HepG2 (cell line): ENCODE data around the gene KMT2E. TPM values are rescaled to one million over a fixed set of nuclear protein-coding genes. Genes with fewer than 3 reads are reported as not detected.

Experiments
- RELA ChIP-seq: sonication (generic); formaldehyde crosslinking; IDR thresholded peaks from 2 replicates; pipeline ENCODE4 v1.4.0; 2020; ENCODE audit warnings: missing genetic modification reagents
- SSRP1 ChIP-seq: IDR thresholded peaks from 2 replicates; pipeline ENCODE4 v1.6.1; 2016; ENCODE audit warnings: control low read depth
- ZNF703 ChIP-seq: sonication (generic); formaldehyde crosslinking; IDR thresholded peaks from 2 replicates; pipeline ENCODE4 v1.5.1; 2020; ENCODE audit warnings: missing genetic modification reagents, mild to moderate bottlenecking, moderate library complexity, borderline replicate concordance
- ZNF850 ChIP-seq: sonication (generic); formaldehyde crosslinking; conservative IDR thresholded peaks from 2 replicates; pipeline ENCODE4 v1.9.0; 2021; ENCODE audit warnings: mild to moderate bottlenecking, missing genetic modification reagents
- ZSCAN22 ChIP-seq: sonication (generic); formaldehyde crosslinking; IDR thresholded peaks from 2 replicates; pipeline ENCODE4 v1.4.0; 2020; ENCODE audit warnings: mild to moderate bottlenecking, missing genetic modification reagents
- ZSCAN25 ChIP-seq: sonication (generic); formaldehyde crosslinking; IDR thresholded peaks from 2 replicates; pipeline ENCODE4 v1.8.0; 2022; ENCODE audit warnings: mild to moderate bottlenecking, missing genetic modification reagents
- polyA plus RNA-seq, 8 experiments: library from polyadenylated mRNA; depleted of rRNA in 3 of 8; stranded (reverse) in 7 of 8; unstranded in 1 of 8; fragments of >200 nt; fragmentation: Illumina TruSeq in 4 of 8; extraction: Trizol in 4 of 8; gene quantifications; 2 replicates each; pipeline versions ENCODE4 v1.2.1 to v1.2.3, GENCODE V29; 2011 to 2016; ENCODE audit warnings: low read depth in 4 of 8, missing spikeins in 1 of 8, mixed read lengths in 1 of 8; ENCODE audit not compliant: insufficient read depth in 1 of 8
- total RNA-seq, 5 experiments: library from RNA; depleted of rRNA; stranded (reverse); fragments of >200 nt; fragmentation: Illumina TruSeq; extraction: Trizol; gene quantifications; 2 replicates each; pipeline ENCODE4 v1.2.3, GENCODE V29; 2016; ENCODE audit warnings: low read depth in 1 of 5
- TF ChIP-seq, protein P1 (sequence below): sonication (generic); formaldehyde crosslinking; IDR thresholded peaks from 2 replicates; pipeline ENCODE4 v1.4.0; 2020; ENCODE audit warnings: missing genetic modification reagents, borderline replicate concordance
- TF ChIP-seq, protein P2 (sequence below): sonication (generic); formaldehyde crosslinking; IDR thresholded peaks from 2 replicates; pipeline ENCODE4 v1.5.0; 2020; ENCODE audit warnings: missing genetic modification reagents
- TF ChIP-seq, protein P3 (sequence below), 2 experiments: fragments of 450-650 bp in 1 of 2; sonication (generic) in 1 of 2; formaldehyde crosslinking in 1 of 2; IDR thresholded peaks; 2 replicates each; pipeline versions ENCODE4 v1.6.1 to v1.8.0; 2016 to 2022; ENCODE audit warnings: antibody characterized with exemption in 1 of 2, mild to moderate bottlenecking in 1 of 2, missing genetic modification reagents in 1 of 2
- TF ChIP-seq, protein P4 (sequence below): sonication (generic); formaldehyde crosslinking; IDR thresholded peaks from 2 replicates; pipeline ENCODE4 v1.5.0; 2020; ENCODE audit warnings: mild to moderate bottlenecking, missing genetic modification reagents

KMT2E gene
- total and polyA plus RNA-seq, 2 of the 13 experiments (the other 11 are each of a cell fraction or from before 2014, with no cell fraction given) = 6.3 to 24.4 TPM

DNA sequence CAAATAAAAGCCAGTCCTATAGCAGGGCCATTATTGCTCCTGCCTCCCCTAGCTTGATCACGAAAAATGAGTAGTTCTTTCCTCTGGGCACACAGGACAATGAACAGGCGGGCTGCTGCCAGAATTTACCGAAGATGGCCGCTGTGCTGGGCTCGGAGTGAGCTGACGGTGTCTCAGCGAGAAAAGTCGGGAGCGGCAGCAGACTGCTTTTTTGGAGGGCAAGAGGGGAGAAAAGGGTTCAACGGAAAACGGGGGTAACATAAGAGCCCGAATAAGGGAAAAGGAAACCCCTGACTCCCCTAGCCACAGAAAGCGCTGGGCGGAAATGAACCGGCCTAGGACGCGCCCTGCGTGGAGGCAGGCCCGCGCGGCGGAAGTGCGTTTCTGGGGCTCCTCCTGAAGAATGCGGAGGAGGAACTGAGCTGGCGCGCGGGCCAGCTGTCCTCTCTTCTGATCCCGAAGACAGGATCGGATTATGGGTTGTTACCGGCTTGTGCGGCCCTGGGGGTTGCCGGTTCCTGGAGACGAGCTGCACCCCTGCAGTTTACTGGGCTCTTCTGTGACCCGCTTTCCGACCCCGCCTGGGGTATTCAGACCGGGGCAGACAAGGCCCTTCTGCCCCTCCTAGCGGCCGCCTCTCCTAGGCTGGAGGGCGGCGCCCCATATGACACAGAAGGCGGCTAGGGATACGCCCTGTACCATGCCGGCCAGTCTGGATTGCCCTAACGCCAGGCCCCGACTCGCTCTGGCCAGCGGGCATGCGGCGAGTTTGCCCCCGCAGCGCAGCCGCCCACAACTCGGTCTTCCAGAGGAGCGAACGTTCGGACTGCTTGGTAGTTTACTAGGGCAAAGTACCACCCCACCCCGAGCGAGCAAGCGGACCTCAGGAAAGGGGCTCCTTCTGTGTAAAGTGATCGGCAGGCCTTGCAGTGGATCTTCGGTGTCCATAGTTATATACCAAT is 30.1 kb upstream of the KMT2E start (continued):
- TF ChIP-seq ZNF703 (CRISPR knock-in tag) = no peak
- no peak for TF ChIP-seq ZNF850 (CRISPR knock-in tag)
- TF ChIP-seq, protein P1, sequence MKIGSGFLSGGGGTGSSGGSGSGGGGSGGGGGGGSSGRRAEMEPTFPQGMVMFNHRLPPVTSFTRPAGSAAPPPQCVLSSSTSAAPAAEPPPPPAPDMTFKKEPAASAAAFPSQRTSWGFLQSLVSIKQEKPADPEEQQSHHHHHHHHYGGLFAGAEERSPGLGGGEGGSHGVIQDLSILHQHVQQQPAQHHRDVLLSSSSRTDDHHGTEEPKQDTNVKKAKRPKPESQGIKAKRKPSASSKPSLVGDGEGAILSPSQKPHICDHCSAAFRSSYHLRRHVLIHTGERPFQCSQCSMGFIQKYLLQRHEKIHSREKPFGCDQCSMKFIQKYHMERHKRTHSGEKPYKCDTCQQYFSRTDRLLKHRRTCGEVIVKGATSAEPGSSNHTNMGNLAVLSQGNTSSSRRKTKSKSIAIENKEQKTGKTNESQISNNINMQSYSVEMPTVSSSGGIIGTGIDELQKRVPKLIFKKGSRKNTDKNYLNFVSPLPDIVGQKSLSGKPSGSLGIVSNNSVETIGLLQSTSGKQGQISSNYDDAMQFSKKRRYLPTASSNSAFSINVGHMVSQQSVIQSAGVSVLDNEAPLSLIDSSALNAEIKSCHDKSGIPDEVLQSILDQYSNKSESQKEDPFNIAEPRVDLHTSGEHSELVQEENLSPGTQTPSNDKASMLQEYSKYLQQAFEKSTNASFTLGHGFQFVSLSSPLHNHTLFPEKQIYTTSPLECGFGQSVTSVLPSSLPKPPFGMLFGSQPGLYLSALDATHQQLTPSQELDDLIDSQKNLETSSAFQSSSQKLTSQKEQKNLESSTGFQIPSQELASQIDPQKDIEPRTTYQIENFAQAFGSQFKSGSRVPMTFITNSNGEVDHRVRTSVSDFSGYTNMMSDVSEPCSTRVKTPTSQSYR (CRISPR knock-in tag) = no peak
- TF ChIP-seq, protein P2, sequence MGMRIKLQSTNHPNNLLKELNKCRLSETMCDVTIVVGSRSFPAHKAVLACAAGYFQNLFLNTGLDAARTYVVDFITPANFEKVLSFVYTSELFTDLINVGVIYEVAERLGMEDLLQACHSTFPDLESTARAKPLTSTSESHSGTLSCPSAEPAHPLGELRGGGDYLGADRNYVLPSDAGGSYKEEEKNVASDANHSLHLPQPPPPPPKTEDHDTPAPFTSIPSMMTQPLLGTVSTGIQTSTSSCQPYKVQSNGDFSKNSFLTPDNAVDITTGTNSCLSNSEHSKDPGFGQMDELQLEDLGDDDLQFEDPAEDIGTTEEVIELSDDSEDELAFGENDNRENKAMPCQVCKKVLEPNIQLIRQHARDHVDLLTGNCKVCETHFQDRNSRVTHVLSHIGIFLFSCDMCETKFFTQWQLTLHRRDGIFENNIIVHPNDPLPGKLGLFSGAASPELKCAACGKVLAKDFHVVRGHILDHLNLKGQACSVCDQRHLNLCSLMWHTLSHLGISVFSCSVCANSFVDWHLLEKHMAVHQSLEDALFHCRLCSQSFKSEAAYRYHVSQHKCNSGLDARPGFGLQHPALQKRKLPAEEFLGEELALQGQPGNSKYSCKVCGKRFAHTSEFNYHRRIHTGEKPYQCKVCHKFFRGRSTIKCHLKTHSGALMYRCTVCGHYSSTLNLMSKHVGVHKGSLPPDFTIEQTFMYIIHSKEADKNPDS (CRISPR knock-in tag) = peak; percentile 88; the same call in 1 of the 2 replicates
- no peak for TF ChIP-seq RELA (CRISPR knock-in tag)
- TF ChIP-seq ZSCAN25 (CRISPR knock-in tag) = peak; percentile 88
- TF ChIP-seq, protein P3, sequence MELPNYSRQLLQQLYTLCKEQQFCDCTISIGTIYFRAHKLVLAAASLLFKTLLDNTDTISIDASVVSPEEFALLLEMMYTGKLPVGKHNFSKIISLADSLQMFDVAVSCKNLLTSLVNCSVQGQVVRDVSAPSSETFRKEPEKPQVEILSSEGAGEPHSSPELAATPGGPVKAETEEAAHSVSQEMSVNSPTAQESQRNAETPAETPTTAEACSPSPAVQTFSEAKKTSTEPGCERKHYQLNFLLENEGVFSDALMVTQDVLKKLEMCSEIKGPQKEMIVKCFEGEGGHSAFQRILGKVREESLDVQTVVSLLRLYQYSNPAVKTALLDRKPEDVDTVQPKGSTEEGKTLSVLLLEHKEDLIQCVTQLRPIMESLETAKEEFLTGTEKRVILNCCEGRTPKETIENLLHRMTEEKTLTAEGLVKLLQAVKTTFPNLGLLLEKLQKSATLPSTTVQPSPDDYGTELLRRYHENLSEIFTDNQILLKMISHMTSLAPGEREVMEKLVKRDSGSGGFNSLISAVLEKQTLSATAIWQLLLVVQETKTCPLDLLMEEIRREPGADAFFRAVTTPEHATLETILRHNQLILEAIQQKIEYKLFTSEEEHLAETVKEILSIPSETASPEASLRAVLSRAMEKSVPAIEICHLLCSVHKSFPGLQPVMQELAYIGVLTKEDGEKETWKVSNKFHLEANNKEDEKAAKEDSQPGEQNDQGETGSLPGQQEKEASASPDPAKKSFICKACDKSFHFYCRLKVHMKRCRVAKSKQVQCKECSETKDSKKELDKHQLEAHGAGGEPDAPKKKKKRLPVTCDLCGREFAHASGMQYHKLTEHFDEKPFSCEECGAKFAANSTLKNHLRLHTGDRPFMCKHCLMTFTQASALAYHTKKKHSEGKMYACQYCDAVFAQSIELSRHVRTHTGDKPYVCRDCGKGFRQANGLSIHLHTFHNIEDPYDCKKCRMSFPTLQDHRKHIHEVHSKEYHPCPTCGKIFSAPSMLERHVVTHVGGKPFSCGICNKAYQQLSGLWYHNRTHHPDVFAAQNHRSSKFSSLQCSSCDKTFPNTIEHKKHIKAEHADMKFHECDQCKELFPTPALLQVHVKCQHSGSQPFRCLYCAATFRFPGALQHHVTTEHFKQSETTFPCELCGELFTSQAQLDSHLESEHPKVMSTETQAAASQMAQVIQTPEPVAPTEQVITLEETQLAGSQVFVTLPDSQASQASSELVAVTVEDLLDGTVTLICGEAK (IDR thresholded peaks at IDR 0.05) = no peak
- TF ChIP-seq, protein P3 (CRISPR knock-in tag; IDR thresholded peaks at IDR 0.05) = peak; percentile 64; the same call in 1 of the 2 replicates
- no peak for TF ChIP-seq SSRP1 (CRISPR knock-in tag)
- TF ChIP-seq, protein P4, sequence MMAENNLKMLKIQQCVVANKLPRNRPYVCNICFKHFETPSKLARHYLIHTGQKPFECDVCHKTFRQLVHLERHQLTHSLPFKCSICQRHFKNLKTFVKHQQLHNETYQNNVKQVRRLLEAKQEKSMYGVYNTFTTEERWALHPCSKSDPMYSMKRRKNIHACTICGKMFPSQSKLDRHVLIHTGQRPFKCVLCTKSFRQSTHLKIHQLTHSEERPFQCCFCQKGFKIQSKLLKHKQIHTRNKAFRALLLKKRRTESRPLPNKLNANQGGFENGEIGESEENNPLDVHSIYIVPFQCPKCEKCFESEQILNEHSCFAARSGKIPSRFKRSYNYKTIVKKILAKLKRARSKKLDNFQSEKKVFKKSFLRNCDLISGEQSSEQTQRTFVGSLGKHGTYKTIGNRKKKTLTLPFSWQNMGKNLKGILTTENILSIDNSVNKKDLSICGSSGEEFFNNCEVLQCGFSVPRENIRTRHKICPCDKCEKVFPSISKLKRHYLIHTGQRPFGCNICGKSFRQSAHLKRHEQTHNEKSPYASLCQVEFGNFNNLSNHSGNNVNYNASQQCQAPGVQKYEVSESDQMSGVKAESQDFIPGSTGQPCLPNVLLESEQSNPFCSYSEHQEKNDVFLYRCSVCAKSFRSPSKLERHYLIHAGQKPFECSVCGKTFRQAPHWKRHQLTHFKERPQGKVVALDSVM = peak; percentile 68
- TF ChIP-seq ZSCAN22 (CRISPR knock-in tag) = peak; percentile 38; the same call in 1 of the 2 replicates
